Measurements from ENCODE around the gene ISLR.
"Not testable (repeated sequence)": the region's sequence is repeated elsewhere in the genome, so short reads cannot be mapped to it uniquely, and the experiment has no call there.

ISLR gene

DNA sequence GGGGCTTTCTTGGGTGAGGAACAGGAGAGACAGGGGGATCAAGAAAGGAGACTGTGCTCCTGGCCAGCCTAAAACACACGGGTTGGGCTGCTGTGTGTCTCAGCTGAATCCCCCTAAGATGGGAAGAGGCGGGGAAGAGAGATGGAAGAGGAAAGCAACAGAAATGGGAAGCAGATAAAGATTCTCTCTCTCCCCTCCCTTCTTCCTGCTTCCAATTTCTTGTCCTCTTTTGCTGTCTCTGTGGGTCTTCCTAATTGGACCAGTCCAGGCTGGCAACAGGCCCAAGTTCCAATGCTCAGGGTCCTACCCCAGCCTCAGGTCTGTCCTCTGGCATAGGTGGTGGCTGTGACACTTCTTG lies 36.0 kb upstream of the ISLR start:
- DNase-seq (ENCODE audit: low spot score) = no peak

DNA sequence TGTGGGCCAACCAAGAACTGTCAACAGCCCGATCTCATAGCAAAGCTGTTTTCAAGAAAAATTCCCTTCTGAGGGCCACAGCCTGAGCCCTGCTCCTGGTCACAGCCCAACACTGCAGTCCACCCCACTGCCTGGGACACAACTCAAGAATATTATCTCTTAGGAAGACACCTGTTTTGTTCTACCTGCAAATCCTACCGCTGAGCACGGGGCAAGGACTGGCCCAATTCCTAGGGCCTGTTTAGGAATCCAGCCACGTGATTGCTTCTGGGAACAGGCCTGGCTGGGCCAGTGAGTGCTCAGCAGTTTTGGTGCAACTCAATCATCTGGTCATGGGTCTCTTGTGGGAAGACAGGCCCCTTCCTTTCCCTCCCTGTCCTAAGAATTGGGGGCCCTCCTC lies 34.9 kb upstream of the ISLR start:
- no peak for DNase-seq (ENCODE audit: low spot score)

DNA sequence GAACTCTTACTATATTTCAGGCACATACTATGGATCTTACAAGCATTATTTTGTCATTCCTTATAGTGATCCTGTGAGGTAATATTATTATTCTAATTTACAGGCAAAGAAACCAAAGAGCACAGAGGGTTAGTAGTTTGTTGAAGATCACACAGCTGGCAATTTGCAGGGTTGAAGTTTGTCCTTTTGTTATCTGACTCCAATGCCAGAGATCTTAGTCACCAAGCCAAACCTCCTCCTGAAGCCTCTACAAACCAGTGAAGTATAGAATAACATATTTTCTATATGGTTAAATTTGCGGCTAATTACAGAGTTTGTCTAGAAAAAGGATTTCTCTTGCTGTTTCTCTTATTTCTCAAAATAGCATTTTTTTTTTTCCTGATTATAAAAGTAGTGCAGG lies 31.9 kb upstream of the ISLR start:
- no peak for DNase-seq (ENCODE audit: low spot score)

DNA sequence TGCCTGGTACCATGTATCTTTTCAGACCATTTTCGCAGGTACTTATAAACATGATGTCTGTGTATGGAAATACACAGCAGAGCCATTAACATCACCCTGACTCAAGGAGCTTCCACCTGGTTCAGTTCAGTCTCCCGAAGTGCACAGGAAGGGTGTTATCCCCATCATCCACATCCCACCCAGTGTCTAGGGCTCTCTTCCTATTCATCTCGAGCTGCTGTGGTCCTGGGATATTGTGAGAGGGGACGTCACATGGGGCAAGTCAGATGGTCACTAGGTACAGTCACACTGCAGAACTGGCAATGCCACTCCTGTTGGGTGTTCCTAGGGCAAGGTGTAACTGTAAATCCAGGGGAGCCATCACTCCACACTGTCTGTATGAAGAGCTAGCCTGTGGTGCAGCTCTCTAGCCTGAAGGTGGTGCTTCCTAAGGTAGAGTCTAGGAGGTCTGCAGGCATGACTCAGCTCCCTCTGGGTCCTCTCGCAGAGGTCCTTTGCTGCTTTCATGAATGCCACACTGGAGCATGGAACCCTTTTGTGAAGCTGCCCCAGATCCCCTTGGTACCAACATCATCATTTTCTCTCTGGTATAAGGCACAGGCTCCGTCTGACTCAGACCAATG lies 29.2 kb upstream of the ISLR start:
- DNase-seq (ENCODE audit: low spot score) = no peak

DNA sequence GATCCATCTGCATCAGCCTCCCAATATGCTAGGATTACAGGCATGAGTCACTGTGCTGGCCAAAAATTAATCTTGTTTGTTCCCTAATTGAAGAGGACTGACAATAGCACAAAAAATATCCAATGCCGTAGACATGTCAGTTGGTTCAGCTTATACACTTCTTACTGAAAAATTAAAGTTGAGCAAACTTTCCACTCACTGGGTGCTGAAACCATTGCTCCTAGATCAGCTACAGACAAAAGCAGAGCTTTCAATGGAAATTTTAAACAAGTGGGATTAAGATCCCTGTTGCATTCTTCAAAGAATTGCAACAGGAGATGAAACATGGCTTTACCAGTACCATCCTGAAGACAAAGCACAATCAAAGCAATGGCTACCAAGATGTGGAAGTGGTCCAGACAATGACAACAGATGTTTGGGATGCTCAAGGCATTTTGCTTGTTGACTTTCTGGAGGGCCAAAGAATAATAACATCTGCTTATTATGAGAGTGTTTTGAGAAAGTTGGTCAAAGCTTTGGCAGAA lies 27.2 kb upstream of the ISLR start:
- DNase-seq (ENCODE audit: low spot score) = no peak

DNA sequence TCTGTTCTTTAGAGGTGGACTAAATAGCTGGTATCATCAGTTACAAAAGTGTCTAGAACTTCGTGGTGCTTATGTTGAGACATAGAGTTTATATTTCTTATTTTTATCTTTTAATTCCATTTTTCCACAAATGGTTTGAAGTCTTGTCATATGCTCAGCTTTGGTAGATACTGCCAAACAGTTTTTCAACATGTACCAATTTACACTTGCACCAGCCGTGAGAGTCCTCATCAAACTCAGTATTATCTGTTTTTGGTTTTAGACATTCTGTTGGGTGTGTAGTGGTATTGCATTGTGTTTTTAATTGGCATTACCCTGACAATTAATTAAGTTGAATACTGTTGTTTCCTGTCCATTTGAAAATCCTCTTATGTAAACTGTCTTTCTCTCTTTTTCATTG lies 26.5 kb upstream of the ISLR start:
- DNase-seq (ENCODE audit: low spot score) = no peak

DNA sequence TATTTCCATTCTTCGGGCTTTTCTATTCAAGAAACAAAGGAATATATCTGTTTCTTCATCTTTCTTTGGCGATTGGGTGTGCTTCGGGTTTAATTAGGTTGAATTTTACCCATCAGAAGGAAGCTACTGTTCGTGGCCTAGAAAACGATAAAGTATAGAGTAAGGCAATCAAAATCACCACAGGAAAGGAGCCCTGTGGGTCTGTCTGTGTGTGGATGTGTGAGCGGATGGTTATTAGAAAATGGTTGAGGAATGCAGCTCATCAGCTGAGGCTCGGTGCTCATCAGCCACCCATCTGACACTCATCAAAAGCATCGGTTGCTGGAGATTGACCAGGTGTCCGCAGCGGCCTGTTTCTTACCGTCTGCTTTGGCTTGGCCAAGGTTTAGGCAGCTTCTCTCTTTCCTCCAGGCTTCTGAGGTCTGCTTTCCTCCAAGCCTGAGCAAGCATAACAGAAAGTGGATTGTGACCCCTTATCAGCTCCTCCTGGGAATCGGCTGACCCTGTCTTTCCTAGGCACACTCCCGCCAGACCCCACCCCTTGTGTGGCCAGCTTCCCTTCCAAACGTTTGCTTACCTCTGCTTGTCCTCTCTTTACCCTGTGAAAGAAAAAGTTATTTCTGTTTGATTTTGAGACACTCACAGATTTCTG lies 17.6 kb upstream of the ISLR start:
- no peak for DNase-seq (ENCODE audit: low spot score)

DNA sequence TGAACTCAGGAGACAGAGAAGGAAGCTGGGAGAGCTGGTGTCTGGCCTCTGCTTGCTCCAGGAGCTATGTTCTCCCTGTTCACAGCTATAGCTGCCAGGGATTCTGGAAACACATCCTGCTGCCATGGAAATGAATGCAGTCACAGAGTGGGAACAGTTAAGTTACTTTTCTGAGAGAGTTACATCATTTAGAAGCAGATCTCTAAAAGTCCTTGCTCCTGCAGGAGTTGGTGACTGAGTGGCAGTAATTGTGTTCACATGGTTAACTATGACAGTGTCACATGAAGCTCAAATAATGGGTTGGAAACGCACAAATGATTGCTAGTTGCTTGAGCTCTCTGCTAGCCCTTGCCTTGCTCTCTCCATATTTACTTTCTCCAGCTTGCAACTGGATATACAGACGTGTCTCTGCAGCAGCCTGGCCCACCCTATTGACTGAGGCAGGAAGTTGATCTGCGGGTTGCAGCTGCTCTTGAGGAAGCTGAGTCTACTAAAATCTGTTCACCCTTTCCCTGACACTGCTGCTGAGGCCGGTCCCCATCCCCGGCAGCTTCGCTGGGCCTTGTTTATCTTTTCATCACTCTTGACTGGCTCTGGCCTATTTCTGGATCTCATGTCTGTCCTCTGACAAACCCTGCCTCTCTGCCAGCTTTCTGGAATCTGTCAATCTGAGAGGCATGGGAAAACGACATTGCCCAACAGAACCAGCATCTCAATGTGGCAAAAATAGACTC lies 16.7 kb upstream of the ISLR start:
- peak; percentile 62 for DNase-seq (ENCODE audit: low spot score)

DNA sequence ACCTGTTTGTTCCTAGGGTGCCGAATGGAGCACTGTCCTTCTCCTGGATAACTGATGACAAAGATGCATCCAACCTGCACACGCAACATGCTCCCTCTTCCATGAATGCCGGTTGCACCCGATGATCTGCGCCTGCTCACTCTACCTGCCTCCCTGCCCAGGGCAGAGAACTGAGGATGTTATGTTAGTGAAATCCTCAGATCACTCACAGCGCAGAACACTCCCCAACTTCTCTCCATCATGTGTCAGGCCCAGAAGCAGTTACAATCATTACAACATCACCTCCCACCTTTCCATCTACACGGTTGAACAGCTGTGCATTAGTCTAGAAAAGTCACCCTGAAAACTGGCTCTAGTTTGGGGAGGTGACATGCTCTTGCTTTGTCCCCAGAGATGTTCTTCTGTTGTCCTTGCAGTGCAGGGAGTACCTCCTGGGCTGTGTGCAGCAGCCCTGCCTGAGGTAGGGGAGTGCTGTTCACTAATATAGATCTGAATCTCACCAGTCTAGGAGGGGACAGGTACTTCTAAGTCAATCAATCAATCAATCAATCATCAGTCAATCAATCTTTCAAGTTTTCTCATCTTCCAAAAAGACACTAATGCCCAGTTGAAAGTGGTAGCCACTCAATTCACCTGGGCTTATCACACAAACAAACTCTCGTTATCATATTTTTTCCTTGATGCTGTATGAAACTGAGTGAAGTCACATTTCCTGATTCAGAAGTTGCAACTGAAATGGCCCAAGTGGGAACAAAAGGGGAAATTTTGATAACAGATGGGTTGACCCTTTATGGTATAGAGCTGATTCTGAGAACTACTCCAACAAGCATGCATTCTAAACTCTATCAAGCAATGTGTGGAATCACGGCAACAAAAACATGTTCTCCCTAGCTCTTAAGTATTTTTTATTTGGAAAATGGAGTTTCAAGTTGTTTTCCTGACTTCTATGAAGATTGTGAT lies 15.4 kb upstream of the ISLR start:
- DNase-seq (ENCODE audit: low spot score) = no peak

DNA sequence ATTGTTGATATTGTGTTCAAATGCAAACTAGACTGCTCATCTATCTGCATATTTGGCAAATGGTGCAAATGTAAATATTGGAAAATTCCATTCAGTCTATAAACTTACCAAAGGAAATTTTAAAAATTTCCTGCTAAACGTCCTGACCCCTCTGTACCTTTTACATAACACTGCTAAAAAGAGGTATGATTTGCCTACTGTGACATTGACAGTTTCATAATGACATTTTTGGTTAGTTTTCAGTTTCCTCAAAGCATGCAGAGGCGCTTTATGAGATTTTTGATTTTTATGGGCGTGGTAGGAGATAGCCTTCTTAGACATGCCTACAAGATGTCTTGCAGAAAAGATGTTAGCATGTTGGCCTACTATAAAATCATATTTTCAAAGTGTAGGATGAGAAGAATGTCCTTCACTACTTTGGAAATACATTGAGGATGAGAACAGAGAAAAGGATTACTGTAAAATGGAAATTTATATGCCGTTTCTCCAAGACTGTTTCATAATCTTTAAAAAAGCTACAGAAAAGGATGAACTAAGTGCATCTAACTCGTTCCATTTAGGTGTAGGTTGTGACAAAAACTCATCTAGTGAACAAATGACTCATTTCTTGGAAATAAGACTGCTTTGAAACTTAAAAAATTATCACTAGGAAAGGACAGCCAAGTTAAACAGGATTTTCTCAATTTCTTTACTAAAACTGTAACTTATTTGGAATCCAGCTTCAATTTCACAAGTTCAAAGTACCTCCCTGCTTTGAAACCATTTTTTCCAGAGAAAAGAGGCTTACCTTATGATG lies 14.5 kb upstream of the ISLR start:
- DNase-seq (ENCODE audit: low spot score) = no peak

DNA sequence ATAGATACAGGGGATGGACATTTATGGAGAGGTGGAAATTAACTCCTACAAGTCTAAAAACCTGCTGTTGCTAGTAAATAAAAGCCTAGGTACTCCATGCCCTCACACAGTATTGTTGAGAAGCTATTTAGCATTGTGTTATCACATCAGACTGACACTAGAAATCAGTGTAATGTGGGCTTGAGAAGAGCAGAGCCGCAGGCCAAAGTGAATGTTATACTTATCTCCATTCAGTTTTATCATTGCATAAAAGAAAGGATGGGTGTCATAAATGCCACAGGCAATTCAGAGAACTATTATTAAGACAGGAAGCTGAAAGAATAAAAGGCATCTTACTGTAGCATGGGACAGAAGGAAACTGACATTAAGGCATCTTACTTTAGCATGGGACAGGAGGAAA lies 13.7 kb upstream of the ISLR start:
- DNase-seq (ENCODE audit: low spot score) = no peak

DNA sequence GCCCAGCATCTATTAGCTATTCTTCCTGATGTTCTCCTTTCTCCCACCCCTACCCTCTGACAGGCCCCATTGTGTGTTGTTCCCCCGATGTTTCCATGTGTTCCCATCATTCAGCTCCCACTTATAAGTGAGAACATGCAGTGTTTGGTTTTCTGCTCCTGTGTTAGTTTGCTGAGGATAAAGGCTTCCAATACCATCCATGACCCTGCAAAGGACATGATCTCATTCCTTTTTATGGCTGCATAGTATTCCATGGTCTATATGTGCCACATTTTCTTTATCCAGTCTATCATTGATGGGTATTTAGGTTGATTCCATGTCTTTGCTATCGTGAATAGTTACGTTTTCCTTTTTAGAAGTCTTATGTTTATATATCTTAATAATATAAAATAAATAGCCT lies 13.1 kb upstream of the ISLR start:
- not testable (repeated sequence) for DNase-seq (ENCODE audit: low spot score)

DNA sequence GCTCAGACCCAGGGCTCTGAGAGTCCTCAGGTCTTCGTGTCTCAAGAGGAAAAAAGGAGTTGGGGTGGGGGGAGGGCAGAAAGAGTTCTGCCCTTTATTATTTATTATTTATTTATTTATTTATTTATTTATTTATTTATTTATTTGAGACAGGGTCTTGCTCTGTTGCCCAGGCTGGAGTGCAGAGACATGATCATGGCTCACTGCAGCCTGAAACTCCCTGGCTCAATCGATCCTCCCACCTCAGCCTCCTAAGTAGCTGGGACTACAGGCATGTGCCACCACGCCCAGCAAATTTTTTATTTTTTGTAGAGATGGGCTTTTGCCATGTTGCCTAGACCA lies 11.3 kb upstream of the ISLR start:
- not testable (repeated sequence) for DNase-seq (ENCODE audit: low spot score)

DNA sequence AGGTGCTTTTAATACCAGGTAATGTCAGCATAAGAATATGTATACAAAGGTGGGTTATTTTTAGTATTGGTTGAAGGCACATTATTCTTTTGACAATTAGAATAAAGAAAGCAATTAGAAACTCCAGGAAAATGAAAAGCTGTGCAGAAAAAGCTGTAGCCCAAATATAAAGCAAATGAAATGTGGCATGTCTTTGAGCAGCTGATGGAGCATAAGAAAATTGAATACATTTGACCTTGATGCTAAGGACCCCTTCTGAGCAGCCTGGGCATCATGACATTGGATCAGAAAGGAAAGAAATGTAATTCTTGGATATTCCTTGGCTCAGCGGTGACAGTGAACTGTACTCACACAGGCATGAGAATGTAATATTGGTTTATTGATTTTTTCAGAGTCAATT lies 8.0 kb upstream of the ISLR start:
- no peak for DNase-seq (ENCODE audit: low spot score)

DNA sequence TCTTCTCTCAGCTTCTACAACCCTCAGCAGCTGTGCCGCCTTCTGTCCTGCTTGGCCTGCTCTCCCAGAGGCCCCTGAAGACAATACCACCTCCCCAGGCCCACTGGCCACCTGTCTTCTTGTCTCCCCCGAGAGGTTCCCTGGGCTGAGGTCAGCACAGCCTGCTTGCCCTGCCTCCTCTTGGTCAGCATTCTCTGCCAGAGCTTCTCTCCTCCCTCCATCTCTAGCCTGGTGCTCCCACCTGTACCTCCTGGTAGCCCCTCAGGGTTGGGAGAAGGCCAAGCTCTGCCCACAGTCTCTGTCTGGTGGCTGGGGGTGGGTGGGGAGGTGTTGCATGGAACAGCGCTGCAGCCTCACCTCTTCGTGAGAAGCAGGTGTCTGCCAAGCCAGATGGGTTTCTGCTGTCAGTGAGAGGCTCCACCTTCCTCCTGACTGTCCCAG lies 5.6 kb upstream of the ISLR start:
- DNase-seq (ENCODE audit: low spot score) = no peak

DNA sequence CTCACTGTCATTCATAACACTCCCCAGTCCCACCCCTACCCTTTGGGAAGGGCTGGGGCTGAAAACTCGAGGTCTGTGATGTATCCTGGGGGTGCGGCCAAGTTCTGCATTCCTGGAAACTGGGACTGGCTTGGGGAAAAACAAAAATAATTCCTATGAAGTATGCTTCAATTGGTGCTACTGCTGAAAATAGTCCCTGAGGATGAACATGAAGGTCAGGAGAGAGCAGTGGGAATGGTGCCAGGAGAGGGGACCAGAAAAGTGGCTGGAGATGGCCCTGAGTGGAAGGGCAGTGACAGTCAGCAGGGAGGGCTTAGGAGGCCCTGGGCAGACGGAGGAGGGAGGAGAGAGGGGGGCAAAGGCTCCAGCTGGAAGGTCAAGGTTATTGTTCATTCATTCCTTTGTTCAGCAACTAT lies 4.8 kb upstream of the ISLR start:
- DNase-seq (ENCODE audit: low spot score) = no peak

DNA sequence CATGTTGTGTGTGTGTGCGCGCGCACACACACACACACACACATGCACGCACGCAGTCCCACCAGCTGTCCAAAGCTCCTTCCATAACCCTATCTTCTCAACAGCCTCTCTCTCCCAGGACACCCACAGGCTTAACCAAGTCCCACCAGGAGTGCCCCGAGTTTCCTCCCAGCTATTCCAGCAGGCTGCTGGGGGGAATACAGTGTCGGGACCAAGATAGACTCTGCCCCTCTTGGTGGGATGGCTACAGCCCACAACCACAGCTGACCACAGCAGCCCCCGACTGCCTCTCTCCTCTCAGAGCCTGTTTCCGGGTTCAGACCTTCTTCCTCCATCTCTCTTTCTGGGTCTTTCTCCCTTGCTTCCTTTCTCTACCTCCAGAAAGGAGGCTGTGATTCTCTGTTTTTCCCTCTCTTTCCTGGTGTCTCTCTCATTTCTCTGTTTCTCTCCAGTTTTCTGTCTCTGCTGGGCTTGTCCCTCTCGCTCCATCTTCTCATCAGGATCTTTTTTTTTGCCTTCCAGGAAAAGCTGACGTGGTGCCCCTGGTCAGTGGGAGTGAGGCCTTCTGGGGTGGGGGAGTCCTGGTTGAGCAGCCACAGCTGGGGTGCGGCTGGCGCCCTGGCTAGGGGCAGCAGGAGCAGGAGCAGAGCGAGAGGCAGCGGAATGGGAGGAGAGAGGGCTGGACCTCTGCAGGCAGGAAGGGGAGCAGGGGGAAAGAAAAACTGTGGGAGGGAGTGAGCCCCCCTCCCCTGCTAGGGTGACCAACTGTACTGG lies 3.3 kb upstream of the ISLR start:
- DNase-seq (ENCODE audit: low spot score) = no peak

DNA sequence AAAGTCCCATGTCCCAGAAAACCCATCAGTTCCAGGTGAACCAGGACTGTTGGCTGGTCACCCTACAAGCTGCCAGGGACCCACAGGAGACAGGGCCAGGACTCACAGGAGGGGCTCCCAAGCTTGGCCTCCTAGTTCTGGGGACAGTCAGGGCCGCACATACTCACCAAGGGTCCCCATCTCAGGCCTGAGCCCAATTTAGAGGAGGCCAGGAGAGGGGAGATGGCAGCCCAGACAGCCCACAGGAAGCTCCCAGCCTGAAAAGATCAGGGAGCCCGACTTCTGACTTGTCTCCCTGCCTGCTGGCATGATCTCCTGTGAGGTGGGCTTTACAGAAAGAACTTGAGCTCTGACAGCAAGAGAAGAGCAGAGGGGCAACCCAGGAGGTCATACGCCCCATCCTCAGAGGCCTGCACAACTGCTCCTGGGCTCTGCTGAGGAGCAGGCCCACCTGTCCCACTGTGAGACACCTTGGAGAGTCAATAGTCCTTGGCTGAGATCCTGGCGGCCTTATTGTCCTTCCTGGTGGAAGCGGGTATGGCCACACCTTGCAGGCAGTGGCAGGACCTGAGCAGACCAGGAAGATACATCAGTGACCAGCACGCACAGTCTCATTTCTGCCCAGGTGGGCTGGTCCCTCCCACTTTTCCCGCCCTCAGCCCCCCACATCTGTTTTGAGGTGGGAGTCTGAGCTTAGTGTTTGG lies 2.5 kb upstream of the ISLR start:
- DNase-seq (ENCODE audit: low spot score) = no peak

DNA sequence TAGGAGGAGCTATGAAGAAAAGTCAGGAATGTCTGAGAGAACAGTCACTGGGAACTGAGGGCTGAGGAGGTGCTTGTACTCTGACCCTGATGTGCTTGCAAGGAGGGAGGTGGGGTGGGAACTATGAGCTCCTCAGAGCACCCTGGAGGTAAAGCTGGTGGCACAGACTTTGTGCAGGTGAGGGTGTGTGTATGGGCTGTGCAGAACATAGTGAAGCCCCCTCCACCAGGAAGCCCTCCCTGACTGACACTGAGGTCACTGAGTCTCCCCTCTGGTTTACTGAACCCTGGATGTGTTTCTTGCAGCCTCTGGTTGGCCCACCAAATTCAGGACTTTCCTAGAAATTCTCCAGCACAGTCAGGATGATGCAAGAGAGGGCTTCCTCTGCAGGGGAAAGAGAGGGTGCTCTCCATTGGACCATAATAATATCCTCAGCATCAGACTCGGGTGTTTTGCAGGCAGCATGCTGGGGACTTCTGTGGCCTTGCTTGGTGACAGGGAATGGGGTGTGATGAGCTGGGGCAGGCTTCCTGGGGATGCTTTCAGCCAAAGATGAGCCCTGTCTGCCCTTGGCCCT lies 1.5 kb upstream of the ISLR start:
- no peak for DNase-seq (ENCODE audit: low spot score)
